K562 (cell line): ENCODE measurements around the gene CRACR2B. TPM values are rescaled to one million over a fixed set of nuclear protein-coding genes. Genes with fewer than 3 reads are reported as not detected.

Source experiments
- ATAC-seq: fragments of 200-7000 bp; cut with Tn5 transposase; 3 replicates; pipeline ENCODE4 v1.9.1; 2020; ENCODE audit warnings: moderate library complexity
- BruUV-seq: library from RNA; stranded (reverse); fragments of 400-500 nt; replicated peaks from 2 replicates; lab custom pipeline; 2021; lab: Mats Ljungman, UMichigan
- CTCF ChIA-PET: fragments of 300-600 bp; formaldehyde crosslinking; extraction: SDS; loops from one replicate; lab custom pipeline; 2021; ENCODE audit warnings: low intra/inter-chr PET ratio; lab: Yijun Ruan, JAX
- POLR2A ChIA-PET: fragments of 300-600, 350-650 bp; sonication (Branson Sonifier 250); formaldehyde crosslinking; extraction: SDS; loops from one replicate; lab custom pipeline; 2021; ENCODE audit warnings: antibody characterized with exemption, inconsistent platforms; lab: Yijun Ruan, JAX
- DNase-seq, 4 experiments: peaks; one replicate each; pipeline versions ENCODE4 v3.0.0 to v3.0.0-alpha.2; 2011 to 2018; ENCODE audit warnings: low spot score in 3 of 4, mixed read lengths in 3 of 4; ENCODE audit errors: extremely low read depth in 1 of 4
- FAIRE-seq: peaks from 2 replicates; lab custom pipeline; 2011; peaks lifted over from hg19 to GRCh38; lab: Jason Lieb, UNC
- H2AFZ ChIP-seq: 2 replicates; pipeline ENCODE4 v1.6.0; 2011; ENCODE audit warnings: low read depth, low read length, control low read depth, inconsistent platforms
- H3K27ac ChIP-seq: fragments of 200-600 bp; 3 replicates; pipeline ENCODE4 v1.8.0; 2011; ENCODE audit warnings: low read depth, mild to moderate bottlenecking, control low read depth, inconsistent platforms, low read length, moderate library complexity, mixed read lengths; ENCODE audit errors: extremely low read depth
- H3K27me3 ChIP-seq, 2 experiments: fragments of 300-600 bp in 1 of 2; 2 replicates in 1 of 2; 3 replicates in 1 of 2; pipeline versions ENCODE4 v1.6.0 to v1.8.0; 2011; ENCODE audit warnings: inconsistent platforms in 2 of 2, low read length in 2 of 2, mild to moderate bottlenecking in 1 of 2, mixed read lengths in 1 of 2, moderate library complexity in 1 of 2; ENCODE audit not compliant: control insufficient read depth in 2 of 2, insufficient read depth in 2 of 2
- H3K36me3 ChIP-seq: fragments of 300-600 bp; 3 replicates; pipeline ENCODE4 v1.8.0; 2011; ENCODE audit warnings: mild to moderate bottlenecking, low read length, inconsistent platforms; ENCODE audit not compliant: control insufficient read depth, insufficient read depth
- H3K4me1 ChIP-seq, 2 experiments: fragments of 200-600 bp in 1 of 2; replicated peaks in 1 of 2; 2 replicates in 1 of 2; 3 replicates in 1 of 2; pipeline versions ENCODE4 v1.5.1 to v1.8.0; 2011; ENCODE audit warnings: inconsistent platforms in 2 of 2, low read length in 2 of 2, mild to moderate bottlenecking in 1 of 2, mixed read lengths in 1 of 2, moderate library complexity in 1 of 2; ENCODE audit not compliant: control insufficient read depth in 2 of 2, insufficient read depth in 2 of 2
- H3K4me2 ChIP-seq: 2 replicates; pipeline ENCODE4 v1.6.1; 2011; ENCODE audit warnings: low read length, control low read depth, inconsistent platforms, mixed read lengths; ENCODE audit not compliant: insufficient read depth
- H3K4me3 ChIP-seq: fragments of 200-600 bp; sonication (generic), shearing (Covaris generic); 2 replicates; pipeline ENCODE4 v1.5.1; 2016; ENCODE audit warnings: control low read depth, inconsistent platforms
- H3K79me2 ChIP-seq: fragments of 200-600 bp; 3 replicates; pipeline ENCODE4 v1.8.0; 2011; ENCODE audit warnings: low read length, inconsistent platforms; ENCODE audit not compliant: control insufficient read depth, insufficient read depth
- H3K9ac ChIP-seq, 2 experiments: 2 replicates each; pipeline versions ENCODE4 v1.6.0 to v1.6.1; 2011; ENCODE audit warnings: low read depth in 2 of 2, low read length in 2 of 2, control low read depth in 1 of 2, inconsistent platforms in 1 of 2, mild to moderate bottlenecking in 1 of 2, mixed read lengths in 1 of 2; ENCODE audit not compliant: insufficient read depth in 1 of 2
- H3K9me1 ChIP-seq: one replicate; pipeline ENCODE4 v1.6.0; 2011; ENCODE audit warnings: inconsistent platforms, mild to moderate bottlenecking, low read length, moderate library complexity; ENCODE audit not compliant: control insufficient read depth, insufficient read depth
- H3K9me3 ChIP-seq: replicated peaks from 2 replicates; pipeline ENCODE4 v1.5.1; 2011; ENCODE audit warnings: low read depth, low read length, inconsistent platforms; ENCODE audit not compliant: control insufficient read depth, insufficient read depth
- H4K20me1 ChIP-seq: replicated peaks from 2 replicates; pipeline ENCODE4 v1.6.1; 2011; ENCODE audit warnings: low read length, inconsistent platforms, mixed read lengths; ENCODE audit not compliant: control insufficient read depth, insufficient read depth
- CHCHD3 ChIP-seq: fragments of 250-450 bp; sonication (Bioruptor Pico); IDR thresholded peaks from 2 replicates; pipeline ENCODE4 v2.1.2; 2022; ENCODE audit warnings: mild to moderate bottlenecking
- CHD1 ChIP-seq: fragments of 200-600 bp; sonication (generic); IDR thresholded peaks from one replicate; pipeline ENCODE4 v1.6.1; 2012; ENCODE audit warnings: mild to moderate bottlenecking, moderate library complexity, low read length, inconsistent platforms
- FIP1L1 ChIP-seq: fragments of 200-400 bp; formaldehyde crosslinking; IDR thresholded peaks from 2 replicates; pipeline ENCODE4 v1.6.1; 2018; ENCODE audit warnings: mild to moderate bottlenecking, low read depth, low read length; ENCODE audit not compliant: poor library complexity, severe bottlenecking
- POLR2G ChIP-seq: fragments of 200-400 bp; formaldehyde crosslinking; IDR thresholded peaks from 2 replicates; pipeline ENCODE4 v1.6.1; 2017; ENCODE audit warnings: low read depth, mild to moderate bottlenecking, antibody characterized with exemption, low read length, moderate library complexity
- PTBP1 ChIP-seq: fragments of 200-400 bp; formaldehyde crosslinking; IDR thresholded peaks from 2 replicates; pipeline ENCODE4 v1.6.1; 2017; ENCODE audit warnings: low read depth, low read length
- RBM22 ChIP-seq: fragments of 200-400 bp; formaldehyde crosslinking; IDR thresholded peaks from 2 replicates; pipeline ENCODE4 v1.6.1; 2018; ENCODE audit warnings: low read length, low read depth; ENCODE audit not compliant: poor library complexity, severe bottlenecking
- SRF ChIP-seq, 2 experiments: fragments of 250-450, 450-650 bp in 1 of 2; sonication (Bioruptor Pico) in 1 of 2; sonication (generic) in 1 of 2; formaldehyde crosslinking; IDR thresholded peaks; 2 replicates each; pipeline versions ENCODE4 v1.5.0 to v1.5.1; 2020 to 2022; ENCODE audit warnings: mild to moderate bottlenecking in 1 of 2, missing genetic modification reagents in 1 of 2
- ZBTB1 ChIP-seq: sonication (generic); formaldehyde crosslinking; IDR thresholded peaks from 2 replicates; pipeline ENCODE4 v1.8.1; 2023; ENCODE audit warnings: missing genetic modification reagents, low read depth, mild to moderate bottlenecking, borderline replicate concordance
- ZNF507 ChIP-seq: conservative IDR thresholded peaks from 2 replicates; pipeline ENCODE4 v1.6.1; 2017; ENCODE audit warnings: missing genetic modification characterization, missing compliant biosample characterization
- WGBS: fragments of 100-300 bp; shearing (Covaris generic); methylation state at CpG from one replicate; pipeline ENCODE4 v1.1.6; 2016; ENCODE audit warnings: low coverage, mixed read lengths; ENCODE audit not compliant: insufficient coverage; ENCODE audit errors: missing lambda C conversion rate; 5-methylcytosine and 5-hydroxymethylcytosine counted together
- in situ Hi-C: fragments of 300-500 bp; cut with MboI; formaldehyde crosslinking; loops from 4 replicates; pipeline ENCODE4 v1.15.0; 2018; ENCODE audit warnings: inconsistent platforms, mixed read lengths
- intact Hi-C: fragments of 100-400 bp; cut with micrococcal nuclease; formaldehyde crosslinking; loops from 2 replicates; pipeline ENCODE4 v1.14.2; 2022
- polyA plus RNA-seq, 8 experiments: library from polyadenylated mRNA; depleted of rRNA in 4 of 8; stranded (reverse) in 5 of 8; unstranded in 3 of 8; fragments of >200 nt; fragmentation: Nextera tagmentation in 2 of 8; fragmentation: Illumina TruSeq in 1 of 8; extraction: Ambion mirVana in 2 of 8; extraction: Trizol in 1 of 8; gene quantifications; 2 replicates each; pipeline versions ENCODE4 v1.2.1 to v1.2.3, GENCODE V29; 2011 to 2014; ENCODE audit warnings: inconsistent platforms in 1 of 8, missing spikeins in 1 of 8
- total RNA-seq, 7 experiments: library from RNA; depleted of rRNA in 6 of 7; stranded (reverse); fragments of >200 nt in 6 of 7; fragmentation: Illumina TruSeq in 2 of 7; extraction: Trizol in 2 of 7; gene quantifications; 2 replicates each; pipeline versions ENCODE4 v1.2.1 to v1.2.3, GENCODE V29; 2011 to 2021; ENCODE audit warnings: low replicate concordance in 1 of 7
- TF ChIP-seq, protein P1 (sequence below): sonication (generic); formaldehyde crosslinking; IDR thresholded peaks from 2 replicates; pipeline ENCODE4 v1.8.1; 2023; ENCODE audit warnings: mild to moderate bottlenecking, missing genetic modification reagents

Gene CRACR2B
- total and polyA plus RNA-seq, 9 of the 15 experiments (the other 6 are each of a cell fraction or from before 2014, with no cell fraction given) = 0.10 to 51.0 (median 6.0) TPM

GRCh38 chr11:803467-803742 lies 24.3 kb upstream of the CRACR2B start:
- ChIA-PET POLR2A (interaction anchor here (1.1 kb wide), 1 partner anchor 24 kb away, joined by 3 read pairs; no protein-coding TSS in a partner anchor), CTCF (no interaction called here)
- no peak for DNase-seq
- Histone ChIP-seq H3K9me3 (no peaks in the 10 kb centered on the region), H3K36me3 (peaks cover 38% of the 10 kb centered on the region; the same call in 1 of the 3 replicates), H3K27ac (no peak overlapping the region)
- no TSS peak for BruUV-seq
- TF ChIP-seq POLR2G (0 out of 2 replicates have a peak, but pooled peaks have one; percentile 18), RBM22 (peak; percentile 12), PTBP1 (no peak)
- TF ChIP-seq, all 486 proteins: peak for 2
- no peak overlapping the region for H3K4me2 ChIP-seq
- peaks cover 27% of the 10 kb centered on the region for H3K79me2 ChIP-seq
- in situ Hi-C loops = no loop called here
- H3K4me1 ChIP-seq = peaks cover 10 to 90% of the 10 kb centered on the region in 2 experiments; a peak in 4 of 5 replicates
- peak overlapping the region in 1 of 2 experiments; percentile 97; a peak in 2 of 4 replicates for H3K9ac ChIP-seq
- no peak overlapping the region for H2AFZ ChIP-seq
- H3K4me3 ChIP-seq = no peak overlapping the region
- FAIRE-seq = no peak
- intact Hi-C loops = no loop called here
- H3K9me1 ChIP-seq = no peaks in the 10 kb centered on the region
- no peak for ATAC-seq
- H3K27me3 ChIP-seq = no peaks in the 10 kb centered on the region
- 94% methylated on average over 3 of the region's 8 CpGs for WGBS
- H4K20me1 ChIP-seq = no peaks in the 10 kb centered on the region

DNA sequence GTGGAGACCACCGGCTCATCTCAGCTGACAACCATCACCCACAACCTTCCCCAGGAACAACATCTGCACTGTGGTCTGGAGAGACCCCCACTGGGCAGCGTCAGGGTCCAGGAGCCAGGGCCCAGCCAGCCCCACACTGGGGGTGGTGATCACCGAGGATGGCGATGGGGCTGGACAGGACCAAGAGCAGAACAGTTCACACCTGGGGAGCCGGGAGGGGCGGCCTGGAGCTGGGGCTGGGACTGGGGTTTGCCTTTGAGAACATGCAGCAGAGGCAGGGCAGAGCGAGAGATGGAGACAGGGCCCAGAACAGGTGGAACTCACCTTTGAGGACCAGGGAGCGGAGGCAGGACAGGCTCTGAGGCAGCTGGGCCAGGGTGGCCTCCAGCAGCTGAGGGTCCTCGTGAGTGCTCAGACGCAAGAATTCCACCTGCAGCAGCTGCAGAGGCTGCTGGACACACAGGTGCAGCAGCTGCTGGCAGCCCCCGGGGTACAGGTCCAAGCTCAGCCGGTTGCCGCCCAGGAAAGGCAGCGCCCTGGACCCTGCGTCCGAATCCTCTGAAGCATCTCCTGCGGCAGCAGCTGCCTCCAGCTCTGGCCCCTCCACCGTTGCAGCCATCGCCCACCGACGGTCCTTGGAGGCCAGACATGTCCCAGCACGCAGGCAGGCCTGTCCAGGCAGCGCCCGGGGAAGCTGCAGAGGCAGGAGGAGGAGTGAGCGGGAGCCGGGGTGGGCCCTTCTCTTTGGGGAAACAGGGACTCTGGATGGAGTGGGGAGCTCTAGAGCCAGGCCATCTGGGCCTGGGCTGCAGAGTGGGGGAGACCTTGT lies 23.7 kb upstream of the CRACR2B start:
- in situ Hi-C loops (no loop called here), intact Hi-C loops (loop anchor here (2.0 kb wide), 1 partner anchor 29 kb away; the partner anchor contains the start of gene CD151)
- Histone ChIP-seq H3K9me1 (no peaks in the 10 kb centered on the region), H3K9ac (peak overlapping the region; percentile 52 to 97), H3K4me2 (peak overlapping the region; percentile 85), H3K4me3 (peak overlapping the region; percentile 65), H3K27ac (no peak overlapping the region; the same call in 2 of the 3 replicates), H3K36me3 (peaks cover 38% of the 10 kb centered on the region; the same call in 1 of the 3 replicates), H2AFZ (no peak overlapping the region), H4K20me1 (no peaks in the 10 kb centered on the region), H3K9me3 (no peaks in the 10 kb centered on the region), H3K27me3 (no peaks in the 10 kb centered on the region), H3K79me2 (peaks cover 33% of the 10 kb centered on the region), H3K4me1 (peaks cover 10 to 87% of the 10 kb centered on the region in 2 experiments; a peak in 4 of 5 replicates)
- WGBS = 76% methylated on average over 15 of the region's 26 CpGs
- DNase-seq (no peak), FAIRE-seq (no peak), ATAC-seq (no peak)
- POLR2A ChIA-PET = interaction anchor here (1.0 to 1.9 kb wide), 4 partner anchors 9 to 25 kb away, joined by 3 to 4 read pairs (median 4); no protein-coding TSS in a partner anchor
- CTCF ChIA-PET = no interaction called here
- no TSS peak for BruUV-seq
- TF ChIP-seq CHD1 (peak; percentile 11), ZBTB1 (0 out of 2 replicates have a peak, but pooled peaks have one; percentile 61), FIP1L1 (peak; percentile 52), ZNF507 (tag) (no peak), SRF (CRISPR knock-in tag; IDR thresholded peaks at IDR 0.05) (no peak), CHCHD3 (CRISPR knock-in tag) (no peak), POLR2G (peak; percentile 74; the same call in 1 of the 2 replicates)
- TF ChIP-seq, protein P1, sequence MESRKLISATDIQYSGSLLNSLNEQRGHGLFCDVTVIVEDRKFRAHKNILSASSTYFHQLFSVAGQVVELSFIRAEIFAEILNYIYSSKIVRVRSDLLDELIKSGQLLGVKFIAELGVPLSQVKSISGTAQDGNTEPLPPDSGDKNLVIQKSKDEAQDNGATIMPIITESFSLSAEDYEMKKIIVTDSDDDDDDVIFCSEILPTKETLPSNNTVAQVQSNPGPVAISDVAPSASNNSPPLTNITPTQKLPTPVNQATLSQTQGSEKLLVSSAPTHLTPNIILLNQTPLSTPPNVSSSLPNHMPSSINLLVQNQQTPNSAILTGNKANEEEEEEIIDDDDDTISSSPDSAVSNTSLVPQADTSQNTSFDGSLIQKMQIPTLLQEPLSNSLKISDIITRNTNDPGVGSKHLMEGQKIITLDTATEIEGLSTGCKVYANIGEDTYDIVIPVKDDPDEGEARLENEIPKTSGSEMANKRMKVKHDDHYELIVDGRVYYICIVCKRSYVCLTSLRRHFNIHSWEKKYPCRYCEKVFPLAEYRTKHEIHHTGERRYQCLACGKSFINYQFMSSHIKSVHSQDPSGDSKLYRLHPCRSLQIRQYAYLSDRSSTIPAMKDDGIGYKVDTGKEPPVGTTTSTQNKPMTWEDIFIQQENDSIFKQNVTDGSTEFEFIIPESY (CRISPR knock-in tag) = no peak
